ENCODE results near the gene DMRTC2. TPM values are rescaled to one million over a fixed set of nuclear protein-coding genes. Genes with fewer than 3 reads are reported as not detected.

Gene DMRTC2
- total RNA-seq, 1 donor from 2014 or later = not detected

- DNase-seq (ENCODE audit: low spot score, unreplicated experiment) = no peak
- Mint-ChIP-seq H3K27me3 (peaks cover 18% of the 10 kb centered on the region), H3K27ac (no peak within 1 kb of the TSS), H3K4me3 (ENCODE audit: low read depth) (no peak within 1 kb of the TSS), H3K4me1 (ENCODE audit: low read depth) (no peaks in the 10 kb centered on the region), H3K9me3 (ENCODE audit: low read depth) (no peaks in the 10 kb centered on the region), H3K36me3 (ENCODE audit: insufficient read depth) (peaks cover 2% of the 10 kb centered on the region)
- TF ChIP-seq CTCF (IDR thresholded peaks at IDR 0.05; ENCODE audit: unreplicated experiment) = no peak
Observed at GRCh38 chr19:41876847-41877832, 32.3 kb downstream of the DMRTC2 start, which contains the start of gene CD79A. TSS of gene CD79A (plus strand) at chr19:41877279. CDS start at chr19:41877305, 26 bp downstream.

GRCh38 chr19:41877916-41878905, 33.4 kb downstream of the DMRTC2 start:
- Mint-ChIP-seq H3K4me3 (ENCODE audit: low read depth) (no peak overlapping the region), H3K4me1 (ENCODE audit: low read depth) (peaks cover 3% of the 10 kb centered on the region), H3K9me3 (ENCODE audit: low read depth) (no peaks in the 10 kb centered on the region), H3K27me3 (peaks cover 24% of the 10 kb centered on the region), H3K27ac (no peak overlapping the region), H3K36me3 (ENCODE audit: insufficient read depth) (no peaks in the 10 kb centered on the region)
- no peak for TF ChIP-seq CTCF (IDR thresholded peaks at IDR 0.05; ENCODE audit: unreplicated experiment)
- no peak for DNase-seq (ENCODE audit: low spot score, unreplicated experiment)

GRCh38 chr19:41879080-41879479, 34.2 kb downstream of the DMRTC2 start:
- Mint-ChIP-seq H3K27me3 (peaks cover 30% of the 10 kb centered on the region), H3K4me3 (ENCODE audit: low read depth) (no peak overlapping the region), H3K4me1 (ENCODE audit: low read depth) (peaks cover 3% of the 10 kb centered on the region), H3K9me3 (ENCODE audit: low read depth) (no peaks in the 10 kb centered on the region), H3K27ac (no peak overlapping the region), H3K36me3 (ENCODE audit: insufficient read depth) (no peaks in the 10 kb centered on the region)
- DNase-seq (ENCODE audit: low spot score, unreplicated experiment) = no peak
- TF ChIP-seq CTCF (IDR thresholded peaks at IDR 0.05; ENCODE audit: unreplicated experiment) = no peak

- Mint-ChIP-seq H3K4me3 (ENCODE audit: low read depth) (no peak overlapping the region), H3K36me3 (ENCODE audit: insufficient read depth) (no peaks in the 10 kb centered on the region), H3K27me3 (peaks cover 30% of the 10 kb centered on the region), H3K4me1 (ENCODE audit: low read depth) (peaks cover 5% of the 10 kb centered on the region), H3K27ac (no peak overlapping the region), H3K9me3 (ENCODE audit: low read depth) (no peaks in the 10 kb centered on the region)
- no peak for DNase-seq (ENCODE audit: low spot score, unreplicated experiment)
- no peak for TF ChIP-seq CTCF (IDR thresholded peaks at IDR 0.05; ENCODE audit: unreplicated experiment)
Observed at GRCh38 chr19:41879670-41880328, 35.0 kb downstream of the DMRTC2 start.

Measured in progenitor cell of endocrine pancreas (in vitro differentiated cells).